OCI-LY1 (cell line): ENCODE results near the gene HIP1R.

Experiments used
- CTCF ChIP-seq: fragments of 200-600 bp; sonication (generic), shearing (Covaris generic); IDR thresholded peaks from 2 replicates; pipeline ENCODE4 v1.5.1; 2017; ENCODE audit warnings: mild to moderate bottlenecking, antibody characterized with exemption, low read length, moderate library complexity, mixed read lengths
- EZH2 ChIP-seq: fragments of 200-600 bp; sonication (generic), shearing (Covaris generic); IDR thresholded peaks from 2 replicates; pipeline ENCODE4 v1.8.0; 2017; ENCODE audit warnings: borderline replicate concordance, mixed run types, mild to moderate bottlenecking, antibody characterized with exemption, low read length, moderate library complexity, mixed read lengths

GRCh38 chr12:122847921-122848421, 12.7 kb downstream of the HIP1R start:
- TF ChIP-seq CTCF (no peak), EZH2 (no peak)
